SW 1271 (cell line): ENCODE results near the gene UTY.
"Not testable (repeated sequence)": the region's sequence is repeated elsewhere in the genome, so short reads cannot be mapped to it uniquely, and the experiment has no call there.

Experiments
- DNase-seq, 2 experiments: peaks; one replicate each; lab custom pipeline; 2025; lab: John Stamatoyannopoulos, UW

Gene UTY

DNA sequence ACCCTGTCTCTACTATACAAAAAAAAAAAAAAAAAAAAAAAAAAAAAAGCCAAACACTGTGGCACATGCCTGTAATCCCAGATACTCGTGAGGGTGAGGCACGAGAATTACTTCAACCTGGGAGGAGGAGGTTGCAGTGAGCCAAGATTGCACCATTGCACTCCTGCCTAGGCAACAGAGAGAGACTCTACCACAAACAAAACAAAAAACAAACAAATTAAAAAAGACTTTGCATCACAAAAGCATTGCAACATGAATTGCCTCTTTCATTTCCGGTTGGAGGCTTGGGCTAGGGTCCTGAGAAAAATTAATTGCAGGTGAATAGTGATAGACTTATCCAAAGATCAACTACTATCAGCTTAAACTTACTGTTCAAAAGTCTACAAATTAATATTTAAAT, 180.4 kb downstream of the UTY start:
- no peak for DNase-seq

- DNase-seq, result no peak
Observed at GRCh38 chrY:13296176-13296890, 183.5 kb downstream of the UTY start.

- DNase-seq, result no peak
Observed at GRCh38 chrY:13295026-13295425, 184.8 kb downstream of the UTY start.

DNA sequence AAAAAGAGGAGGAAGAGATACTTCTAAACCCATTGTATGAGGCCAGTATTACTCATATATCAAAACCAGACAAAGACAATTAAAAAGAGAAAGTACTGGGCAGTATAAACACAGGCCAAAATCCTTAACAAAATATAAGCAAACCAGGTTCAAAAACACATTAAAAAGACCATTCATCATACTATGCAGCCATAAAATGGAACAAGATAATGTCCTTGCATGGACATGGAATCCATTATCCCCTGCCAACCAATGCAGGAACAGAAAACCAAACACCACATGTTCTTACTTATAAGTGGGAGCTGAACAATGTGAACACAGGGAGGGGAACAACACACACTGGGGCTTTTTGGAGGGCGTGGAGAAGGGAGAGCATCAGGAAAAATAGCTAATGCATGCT, 188.6 kb downstream of the UTY start:
- no peak for DNase-seq

DNA sequence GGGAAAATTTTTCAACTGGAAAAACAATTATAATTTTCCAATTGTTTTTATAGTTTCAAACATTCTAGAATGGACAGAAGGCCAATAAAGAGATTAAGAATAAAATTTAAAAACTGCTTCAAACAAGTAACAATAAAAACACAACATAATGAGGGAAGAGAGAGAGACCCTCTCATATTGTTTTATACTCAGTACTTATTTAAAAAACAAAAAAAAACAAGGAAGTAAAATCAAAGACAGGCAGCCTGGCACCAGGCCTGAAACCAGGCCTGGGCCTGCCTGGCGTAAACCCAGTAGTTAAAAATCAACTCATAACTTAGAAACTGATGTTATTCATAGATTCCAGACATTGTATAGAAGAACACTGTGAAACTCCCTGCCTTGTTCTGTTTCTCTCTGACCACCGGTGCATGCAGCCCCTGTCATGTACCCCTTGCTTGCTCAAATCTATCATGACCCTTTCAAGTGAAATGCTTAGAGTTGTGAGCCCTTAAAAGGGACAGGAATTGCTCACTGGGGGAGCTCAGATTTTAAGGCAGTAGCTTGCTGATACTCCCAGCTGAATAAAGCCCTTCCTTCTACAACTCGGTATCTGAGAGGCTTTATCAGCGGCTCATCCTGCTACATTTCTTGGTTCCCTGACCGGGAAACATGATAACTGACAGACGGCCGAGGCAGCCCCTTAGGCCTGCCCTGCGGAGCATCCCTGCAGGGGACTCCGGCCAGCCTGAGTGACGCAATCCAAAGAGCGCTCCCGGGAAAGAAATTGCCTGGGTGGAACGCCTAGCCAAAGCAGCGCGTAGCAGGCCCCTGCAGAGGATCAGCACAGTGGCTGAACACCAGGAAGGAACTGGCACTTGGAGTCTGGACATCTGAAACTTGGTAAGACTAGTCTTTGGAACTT, 197.4 kb downstream of the UTY start:
- DNase-seq, result not testable (repeated sequence)

GRCh38 chrY:13279561-13279960, 200.3 kb downstream of the UTY start:
- no peak for DNase-seq

DNA sequence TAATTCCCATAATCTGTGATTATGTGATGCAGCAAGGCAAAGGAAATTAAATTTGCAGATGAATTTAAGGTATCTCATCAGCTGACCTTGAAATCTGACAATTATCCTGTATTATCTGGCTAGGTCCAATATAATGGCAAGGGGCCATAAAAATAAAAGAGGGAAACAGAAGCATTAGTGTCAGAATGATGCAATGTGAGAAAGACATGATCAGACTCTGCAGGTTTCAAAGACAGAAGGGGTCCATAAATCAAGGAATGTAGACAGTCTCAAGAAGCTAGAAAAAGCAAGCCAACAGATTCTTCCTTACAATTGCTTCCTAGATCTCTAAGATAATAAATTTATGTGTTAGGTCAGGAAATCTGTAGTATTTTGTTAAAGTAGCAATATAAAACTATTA, 208.1 kb downstream of the UTY start:
- DNase-seq, result no peak

DNA sequence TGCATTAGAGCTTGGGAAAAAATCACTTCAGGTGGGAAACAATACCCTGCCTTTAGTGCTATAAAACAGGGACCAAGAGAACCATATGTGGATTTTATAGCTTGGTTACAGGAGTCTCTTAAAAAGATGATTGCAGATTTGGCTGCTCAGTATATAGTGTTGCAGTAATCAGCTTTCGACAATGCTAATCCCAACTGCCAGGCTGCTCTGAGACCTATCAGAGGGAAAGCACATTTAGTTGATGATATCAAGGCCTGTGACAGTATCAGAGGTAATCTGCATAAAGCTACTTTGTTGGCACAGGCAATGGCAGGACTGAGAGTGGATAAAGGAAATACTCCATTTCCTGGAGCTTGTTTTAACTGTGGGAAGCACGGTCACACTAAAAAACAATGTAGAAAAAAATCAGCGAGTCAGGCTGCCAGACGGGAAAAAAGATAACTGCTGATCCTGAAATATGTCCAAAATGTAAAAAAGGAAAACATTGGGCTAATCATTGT, 225.8 kb downstream of the UTY start:
- not testable (repeated sequence) for DNase-seq

DNA sequence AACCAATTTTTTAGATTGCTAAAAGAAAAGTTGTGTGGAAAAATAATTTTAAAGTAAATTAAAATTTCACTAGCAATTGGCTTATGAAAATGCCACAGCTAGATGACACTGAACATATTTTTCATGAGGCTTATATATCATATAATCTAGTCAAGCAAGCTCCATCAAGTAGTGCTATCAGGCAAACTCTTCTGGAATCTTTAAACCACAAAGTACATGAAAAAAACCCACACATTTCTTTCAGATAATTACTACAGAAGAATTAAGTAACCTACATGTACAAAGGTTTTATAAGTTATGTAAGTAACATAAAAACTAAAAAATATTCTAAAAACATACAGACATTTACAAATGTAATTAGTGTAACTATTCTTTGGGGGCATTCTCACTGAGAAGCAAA, 229.4 kb downstream of the UTY start:
- DNase-seq, result no peak

DNA sequence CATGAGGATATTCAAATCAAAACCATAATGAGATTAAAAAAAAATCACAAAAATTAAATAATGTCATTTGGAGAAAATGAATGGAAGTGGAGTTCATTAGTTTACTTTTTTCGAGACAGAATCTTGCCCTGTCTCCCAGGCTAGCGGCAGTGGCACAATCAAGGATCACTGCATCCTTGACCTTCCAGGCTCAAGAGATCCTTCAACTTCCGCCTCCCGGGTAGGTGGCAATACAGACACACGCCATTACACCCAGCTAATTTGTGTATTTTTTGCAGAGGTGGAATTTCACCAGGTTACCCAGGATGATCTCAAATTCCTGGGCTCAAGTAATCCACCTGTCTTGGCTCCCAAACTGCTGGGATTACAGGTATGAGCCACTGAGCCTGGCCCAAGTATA, 236.1 kb downstream of the UTY start:
- DNase-seq, result no peak

GRCh38 chrY:13233901-13234300, 245.9 kb downstream of the UTY start:
- DNase-seq, result no peak

GRCh38 chrY:13233118-13233517, 246.7 kb downstream of the UTY start:
- no peak for DNase-seq

- no peak for DNase-seq
Observed at GRCh38 chrY:13227354-13227953, 252.4 kb downstream of the UTY start.

GRCh38 chrY:13210961-13211646, 268.7 kb downstream of the UTY start:
- no peak for DNase-seq

DNA sequence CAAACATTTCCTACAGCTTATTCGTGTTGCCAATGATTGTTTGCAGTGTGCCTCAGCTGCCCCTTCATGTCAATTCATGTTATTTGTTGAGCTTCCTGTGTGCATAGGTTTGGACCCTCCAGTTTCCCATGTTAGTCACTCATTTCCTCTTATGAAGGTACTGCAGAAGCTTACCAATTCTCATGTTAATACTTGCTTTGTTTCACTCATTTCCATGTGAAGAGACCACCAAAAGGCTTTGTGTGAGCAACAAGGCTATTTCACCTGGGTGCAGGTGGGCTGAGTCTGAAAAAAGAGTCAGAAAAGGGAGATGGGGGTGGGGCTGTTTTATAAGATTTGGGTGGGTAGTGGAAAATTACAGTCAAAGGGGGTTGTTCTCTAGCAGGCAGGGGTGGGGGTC, 274.6 kb downstream of the UTY start:
- no peak for DNase-seq
